Sigmoid colon (tissue), 4 donors: ENCODE data around the gene FABP2.

Experiments
- CTCF ChIP-seq, 4 experiments: fragments of 450-650 bp in 3 of 4; fragments of 200-600 bp in 1 of 4; IDR thresholded peaks; one replicate each; pipeline ENCODE4 v1.5.1; 2016 to 2019; ENCODE audit warnings: antibody characterized with exemption in 4 of 4, mild to moderate bottlenecking in 3 of 4, moderate library complexity in 2 of 4
- EP300 ChIP-seq, 4 donors: sonication (generic); formaldehyde crosslinking; IDR thresholded peaks; one replicate each; pipeline ENCODE4 v1.6.1; 2017; ENCODE audit warnings: antibody characterized with exemption in 4 of 4
- POLR2A ChIP-seq, 2 donors: fragments of 450-650 bp; IDR thresholded peaks; one replicate each; pipeline ENCODE4 v1.6.1; 2016; ENCODE audit warnings: antibody characterized with exemption in 2 of 2, mild to moderate bottlenecking in 2 of 2, moderate library complexity in 2 of 2

GRCh38 chr4:119321921-119322687, at the start of gene FABP2:
- TF ChIP-seq CTCF (IDR thresholded peaks at IDR 0.05), result no peak
- TF ChIP-seq EP300 (IDR thresholded peaks at IDR 0.05), result no peak
- TF ChIP-seq POLR2A (IDR thresholded peaks at IDR 0.05), result no peak
